Germinal center (tissue), 1 donor: ENCODE measurements around the gene FAM89B.
"Not testable (repeated sequence)": the region's sequence is repeated elsewhere in the genome, so short reads cannot be mapped to it uniquely, and the experiment has no call there.

Experiments used
- DNase-seq: peaks from one replicate; pipeline ENCODE4 v3.0.0; 2012; ENCODE audit warnings: mixed read lengths, low spot score

FAM89B gene

GRCh38 chr11:65556470-65557279, 15.7 kb upstream of the FAM89B start:
- no peak for DNase-seq

- DNase-seq = no peak
These were observed 14.9 kb upstream of the FAM89B start for GRCh38 chr11:65557280-65558001.

- peak; percentile 57 for DNase-seq
These were observed 14.1 kb upstream of the FAM89B start, which contains the start of gene LTBP3 for GRCh38 chr11:65558002-65558929. LTBP3 (minus strand) TSS chr11:65558359; CDS start chr11:65557959, 400 bp downstream.

DNA sequence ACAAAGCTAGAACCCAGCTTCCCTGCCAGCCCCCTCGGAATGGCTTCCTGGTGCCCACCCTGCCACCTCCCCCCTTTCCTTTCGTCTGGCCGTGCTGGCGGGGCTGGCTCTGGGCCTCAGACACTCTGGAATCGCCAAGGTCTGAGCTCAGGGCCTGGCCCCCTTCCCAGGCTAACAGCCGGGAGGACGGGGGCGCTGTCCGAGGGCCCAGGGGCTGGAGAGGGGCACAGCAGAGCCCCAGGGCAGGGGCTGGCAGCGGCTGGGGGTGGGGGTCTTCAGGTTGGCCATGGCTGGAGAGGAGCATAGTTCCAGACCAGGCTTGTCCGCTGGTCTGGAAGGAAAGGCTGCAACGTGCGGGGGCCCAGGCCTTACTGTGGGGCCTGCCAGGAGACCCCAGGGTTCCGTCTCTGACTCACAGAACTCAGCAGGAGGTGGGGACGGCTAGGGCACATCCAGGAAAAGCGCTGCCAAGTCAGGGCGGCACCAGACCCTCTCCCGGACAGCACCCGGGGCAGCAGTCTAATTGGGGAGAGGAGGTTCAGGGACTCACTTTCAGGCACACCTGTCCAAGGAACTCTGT, 13.3 kb upstream of the FAM89B start:
- no peak for DNase-seq

GRCh38 chr11:65559535-65559934, 12.8 kb upstream of the FAM89B start:
- DNase-seq = no peak

- no peak for DNase-seq
These were observed 12.3 kb upstream of the FAM89B start for GRCh38 chr11:65559951-65560537.

DNA sequence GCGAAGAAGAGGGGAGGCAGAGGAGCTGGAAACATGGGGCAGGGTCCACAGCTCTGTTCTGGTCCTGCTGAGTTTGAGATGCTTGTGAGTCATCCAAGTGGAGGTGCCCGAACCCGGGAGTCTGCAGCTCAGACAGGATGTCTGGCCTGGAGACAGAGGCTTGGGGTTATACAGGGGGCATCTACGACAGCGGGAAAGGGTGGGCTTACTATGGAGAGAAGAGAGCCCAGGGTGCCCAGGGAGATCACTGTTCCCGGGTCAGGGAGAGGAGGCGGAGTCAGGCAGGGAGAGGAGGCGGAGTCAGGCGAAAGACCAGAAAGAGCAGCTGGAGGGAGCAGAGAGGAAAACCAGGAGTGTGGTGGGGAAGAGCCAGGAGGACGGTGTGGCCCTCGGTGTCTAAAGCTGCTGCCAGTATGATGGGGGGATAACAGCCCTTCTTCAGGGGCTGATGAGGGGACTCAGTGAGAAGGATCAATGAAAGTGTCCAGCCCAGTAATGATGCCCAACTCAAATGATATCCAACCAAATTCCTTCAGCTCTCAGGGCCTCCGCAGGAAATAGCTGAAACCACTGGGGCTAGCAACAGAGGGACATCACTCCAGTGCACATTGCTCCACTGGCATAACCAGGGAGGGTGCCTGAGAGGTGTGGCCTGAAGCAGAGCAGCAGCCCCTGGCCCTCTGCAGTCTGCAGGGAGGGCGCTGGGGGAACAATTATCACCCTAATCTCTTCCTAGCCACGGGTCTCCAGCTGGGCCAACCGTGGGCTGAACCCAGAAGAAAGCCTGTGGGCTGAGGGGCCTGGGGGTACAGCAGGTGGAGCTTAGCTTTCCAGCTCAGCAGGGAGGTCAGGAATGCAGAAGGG, 11.6 kb upstream of the FAM89B start:
- no peak for DNase-seq

GRCh38 chr11:65562020-65562419, 10.3 kb upstream of the FAM89B start:
- DNase-seq = no peak

- DNase-seq = no peak
These were observed 9.6 kb upstream of the FAM89B start for GRCh38 chr11:65562788-65563187.

DNA sequence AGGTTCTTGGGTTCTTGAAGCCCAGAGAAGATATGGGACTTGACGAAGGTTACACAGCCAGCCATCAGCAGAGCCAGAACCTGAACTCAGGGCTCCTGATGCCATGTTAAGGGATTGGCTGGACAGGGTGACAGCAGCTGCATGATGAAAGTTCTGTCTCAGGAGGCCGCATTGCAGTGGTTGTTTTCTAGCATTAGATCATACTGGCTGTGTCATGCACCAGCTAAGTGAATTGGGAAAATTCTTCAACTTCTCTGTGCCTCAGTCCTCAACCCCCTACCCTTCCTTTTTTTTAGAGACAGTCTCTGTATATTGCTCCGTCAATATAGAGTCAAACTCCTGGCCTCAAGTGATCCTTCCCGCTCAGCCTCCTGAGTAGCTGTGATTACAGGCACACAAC, 8.7 kb upstream of the FAM89B start:
- DNase-seq = no peak

DNA sequence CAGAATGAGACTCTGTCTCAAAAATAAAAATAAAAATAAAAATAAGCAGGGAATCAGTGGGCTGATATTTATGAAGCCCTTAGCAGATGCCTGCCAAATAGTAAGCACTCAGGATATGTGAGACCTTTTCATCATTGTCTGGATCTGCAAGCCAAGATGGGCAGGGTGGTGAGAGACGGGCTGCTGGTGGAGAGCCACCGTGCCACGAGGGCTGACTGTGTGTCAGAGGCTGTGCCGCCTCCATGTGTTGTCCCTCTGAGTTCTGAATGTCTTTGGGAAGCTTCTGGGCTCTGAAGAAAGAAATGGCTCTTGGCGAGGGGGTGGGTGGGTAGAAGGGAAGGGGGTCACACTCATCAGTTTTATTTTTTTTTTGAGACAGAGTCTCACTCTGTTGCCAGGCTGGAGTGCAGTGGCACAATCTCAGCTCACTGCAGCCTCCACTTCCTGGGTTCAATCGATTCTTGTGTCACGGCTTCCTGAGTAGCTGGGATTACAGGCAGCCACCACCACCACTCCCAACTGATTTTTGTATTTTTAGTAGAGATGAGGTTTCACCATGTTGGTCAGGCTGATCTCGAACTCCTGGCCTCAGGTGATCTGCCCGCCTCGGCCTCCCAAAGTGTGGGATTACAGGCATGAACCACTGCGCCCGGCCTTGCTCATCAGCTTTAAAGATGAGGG, 7.3 kb upstream of the FAM89B start:
- not testable (repeated sequence) for DNase-seq

- DNase-seq = no peak
These were observed 6.5 kb upstream of the FAM89B start for GRCh38 chr11:65565624-65566453.

DNA sequence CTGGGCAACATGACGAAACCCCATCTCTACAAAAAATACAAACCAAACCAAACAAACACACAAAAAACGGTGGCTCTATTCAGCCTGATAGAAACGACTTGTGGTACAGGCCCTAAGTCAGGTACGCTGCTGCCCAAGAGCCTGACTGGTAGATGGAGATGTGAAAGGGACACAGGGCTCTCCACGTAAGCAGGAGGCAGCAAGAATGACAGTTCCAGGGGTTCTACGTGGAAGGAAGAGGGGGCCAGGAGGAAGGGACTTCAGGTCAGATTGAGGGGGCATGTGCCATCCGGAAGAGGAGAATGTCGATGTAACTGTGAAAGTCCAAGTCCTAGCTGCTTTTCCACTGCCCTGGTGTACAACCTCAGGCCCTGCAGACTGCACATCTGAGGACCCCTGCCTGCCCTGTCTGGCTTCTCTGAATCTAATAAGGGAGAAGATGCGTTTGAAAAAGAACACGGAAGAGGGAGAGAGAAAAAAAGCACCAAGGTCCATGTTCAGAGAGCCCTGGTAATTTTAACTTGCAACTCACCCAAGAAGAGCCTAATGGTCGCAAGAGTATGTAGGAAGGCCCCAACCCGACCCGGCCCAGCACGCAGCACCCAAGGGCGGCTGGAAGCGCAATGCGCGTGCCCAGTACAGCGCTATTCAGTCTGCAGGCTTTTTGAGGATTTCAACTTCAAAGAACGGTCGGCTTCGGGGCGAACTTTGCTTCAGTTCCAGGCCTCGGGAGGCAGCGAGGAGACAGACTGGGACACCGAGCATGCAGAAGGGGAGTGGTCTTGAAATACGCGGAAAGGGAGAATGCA, 3.0 kb upstream of the FAM89B start:
- no peak for DNase-seq

DNA sequence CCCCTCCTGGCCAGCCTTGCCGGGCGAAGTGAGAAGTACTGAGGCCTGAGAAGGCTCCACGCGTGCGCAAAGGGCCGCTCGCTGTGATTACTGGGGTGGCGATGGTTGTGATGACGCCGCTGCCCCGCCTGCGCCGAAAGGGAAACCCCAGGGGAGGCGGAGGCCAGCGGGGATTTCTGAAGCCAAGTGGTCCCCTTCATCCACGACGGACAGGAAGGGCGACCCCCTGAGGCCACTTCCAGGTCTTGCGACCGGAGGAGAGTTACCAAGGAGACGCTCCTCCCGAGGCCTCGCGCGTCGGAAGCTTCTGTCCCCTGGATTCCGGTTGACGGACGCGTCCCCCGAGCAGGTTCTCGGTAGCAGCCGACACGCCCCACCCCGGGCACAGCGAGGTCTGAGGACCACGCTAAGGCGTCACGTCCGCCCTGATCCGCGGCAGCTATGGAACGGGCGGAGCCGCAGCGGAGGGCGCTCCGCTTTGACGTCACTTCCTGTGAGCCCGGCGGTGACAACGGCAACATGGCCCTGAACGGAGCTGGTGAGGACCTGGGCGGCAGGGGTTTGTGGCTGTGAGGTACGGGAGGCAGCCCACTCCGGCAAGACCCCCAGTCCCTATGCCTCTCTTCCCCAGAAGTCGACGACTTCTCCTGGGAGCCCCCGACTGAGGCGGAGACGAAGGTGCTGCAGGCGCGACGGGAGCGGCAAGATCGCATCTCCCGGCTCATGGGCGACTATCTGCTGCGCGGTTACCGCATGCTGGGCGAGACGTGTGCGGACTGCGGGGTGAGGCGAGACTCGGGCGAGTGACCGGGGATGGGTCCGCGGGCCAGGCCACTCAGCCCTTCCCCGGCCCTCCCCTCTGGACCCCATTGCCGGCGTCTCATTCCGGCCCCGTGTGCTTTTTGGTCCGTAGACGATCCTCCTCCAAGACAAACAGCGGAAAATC, 2.1 kb upstream of the FAM89B start, which contains the start of gene ZNRD2:
Gene ZNRD2, plus strand, starts transcription at position 505 of the 946 bp plus-strand sequence. Its CDS starts 15 bp downstream, at position 520.
- DNase-seq = peak; percentile 95

- no peak for DNase-seq
These were observed 918 bp upstream of the FAM89B start for GRCh38 chr11:65571420-65571819.

- DNase-seq = no peak
These were observed 398 bp upstream of the FAM89B start for GRCh38 chr11:65571940-65572339.
